HCT116 (cell line): Measurements from ENCODE around the gene CCDC106. TPM values are rescaled to one million over a fixed set of nuclear protein-coding genes. Genes with fewer than 3 reads are reported as not detected.

Source experiments
- ATAC-seq: fragments of 200-7000 bp; cut with Tn5 transposase; 2 replicates; pipeline ENCODE4 v1.9.1; 2020; ENCODE audit warnings: mild to moderate bottlenecking, moderate library complexity
- BruUV-seq: library from RNA; stranded (reverse); fragments of 400-500 nt; replicated peaks from 2 replicates; lab custom pipeline; 2021; lab: Mats Ljungman, UMichigan
- CTCF ChIA-PET: fragments of 300-600 bp; sonication (Branson Sonifier 250); formaldehyde crosslinking; loops from one replicate; lab custom pipeline; 2021; ENCODE audit warnings: antibody characterized with exemption; lab: Charles Lee
- POLR2A ChIA-PET: fragments of 300-600, 350-600 bp; sonication (Branson Sonifier 250); formaldehyde crosslinking; loops from one replicate; lab custom pipeline; 2021; ENCODE audit warnings: antibody characterized with exemption; lab: Charles Lee
- RAD21 ChIA-PET, 2 experiments: fragments of 300-600 bp; sonication (Branson Sonifier 250); formaldehyde crosslinking; loops; one replicate each; lab custom pipeline; 2023; ENCODE audit warnings: low total read pairs in 2 of 2; ENCODE audit not compliant: uncharacterized antibody in 2 of 2, unreplicated experiment in 2 of 2, low non-redundant PET in 1 of 2; lab: Charles Lee
- DNase-seq: peaks from one replicate; pipeline ENCODE4 v3.0.0-alpha.2; 2010; ENCODE audit warnings: low read depth, low spot score
- H2AFZ ChIP-seq: fragments of 200-600 bp; shearing (Covaris generic), sonication (generic); 2 replicates; pipeline ENCODE4 v1.6.1; 2017; ENCODE audit warnings: low read depth, mixed run types, mixed read lengths, antibody characterized with exemption, low read length; ENCODE audit not compliant: poor library complexity, severe bottlenecking
- H3K27ac ChIP-seq: 2 replicates; pipeline ENCODE4 v1.5.1; 2012; ENCODE audit warnings: low read depth, low read length
- H3K27me3 ChIP-seq: fragments of 200-600 bp; sonication (generic); 2 replicates; pipeline ENCODE4 v1.6.1; 2016; ENCODE audit warnings: mixed run types, low read length, mixed read lengths; ENCODE audit not compliant: insufficient read depth
- H3K36me3 ChIP-seq, 2 experiments: fragments of 200-500 bp in 1 of 2; fragments of 200-600 bp in 1 of 2; sonication (Bioruptor generic) in 1 of 2; sonication (generic) in 1 of 2; 2 replicates each; pipeline versions ENCODE4 v1.5.1 to v1.6.1; 2014 to 2016; ENCODE audit warnings: low read length in 2 of 2, inconsistent platforms in 1 of 2, mixed read lengths in 1 of 2, mixed run types in 1 of 2; ENCODE audit not compliant: insufficient read depth in 2 of 2, control insufficient read depth in 1 of 2
- H3K4me1 ChIP-seq, 2 experiments: fragments of 200-600 bp in 1 of 2; sonication (generic) in 1 of 2; 2 replicates each; pipeline versions ENCODE4 v1.5.1 to v1.6.1; 2012 to 2017; ENCODE audit warnings: low read length in 2 of 2, inconsistent platforms in 1 of 2, mild to moderate bottlenecking in 1 of 2, mixed read lengths in 1 of 2, mixed run types in 1 of 2, moderate library complexity in 1 of 2; ENCODE audit not compliant: insufficient read depth in 2 of 2, control insufficient read depth in 1 of 2
- H3K4me2 ChIP-seq: fragments of 200-600 bp; sonication (generic); 2 replicates; pipeline ENCODE4 v1.6.1; 2017; ENCODE audit warnings: mixed run types, low read length, mixed read lengths
- H3K4me3 ChIP-seq, 2 experiments: fragments of 200-600 bp in 1 of 2; sonication (generic) in 1 of 2; replicated peaks in 1 of 2; 2 replicates each; pipeline ENCODE4 v1.5.1; 2011 to 2016; ENCODE audit warnings: low read length in 2 of 2, control low read depth in 1 of 2, low read depth in 1 of 2, mild to moderate bottlenecking in 1 of 2, mixed read lengths in 1 of 2, mixed run types in 1 of 2
- H3K79me2 ChIP-seq: fragments of 200-600 bp; sonication (generic); 2 replicates; pipeline ENCODE4 v1.6.1; 2017; ENCODE audit warnings: mild to moderate bottlenecking, mixed run types, low read length, moderate library complexity, mixed read lengths; ENCODE audit not compliant: insufficient read depth
- H3K9ac ChIP-seq: fragments of 200-600 bp; sonication (generic); 2 replicates; pipeline ENCODE4 v1.6.1; 2016; ENCODE audit warnings: low read length, mixed read lengths
- H3K9me2 ChIP-seq: fragments of 200-600 bp; sonication (generic), shearing (Covaris generic); 2 replicates; pipeline ENCODE4 v1.6.1; 2017; ENCODE audit warnings: mixed run types, mild to moderate bottlenecking, moderate library complexity; ENCODE audit not compliant: insufficient read depth
- H3K9me3 ChIP-seq, 2 experiments: fragments of 200-500 bp in 1 of 2; fragments of 200-600 bp in 1 of 2; sonication (Bioruptor generic) in 1 of 2; sonication (generic) in 1 of 2; 2 replicates each; pipeline ENCODE4 v1.6.1; 2014 to 2017; ENCODE audit warnings: low read length in 2 of 2, mixed read lengths in 2 of 2, inconsistent platforms in 1 of 2, low read depth in 1 of 2, mild to moderate bottlenecking in 1 of 2, mixed run types in 1 of 2, moderate library complexity in 1 of 2; ENCODE audit not compliant: control insufficient read depth in 1 of 2, insufficient read depth in 1 of 2
- H4K20me1 ChIP-seq: fragments of 200-600 bp; sonication (generic), shearing (Covaris generic); 2 replicates; pipeline ENCODE4 v1.6.1; 2017; ENCODE audit warnings: mixed run types, mild to moderate bottlenecking, moderate library complexity; ENCODE audit not compliant: insufficient read depth
- ATF3 ChIP-seq: IDR thresholded peaks from 2 replicates; pipeline ENCODE4 v1.6.1; 2012
- CBX3 ChIP-seq: IDR thresholded peaks from 2 replicates; pipeline ENCODE4 v1.6.1; 2012; ENCODE audit warnings: low read depth
- ELF1 ChIP-seq: IDR thresholded peaks from 2 replicates; pipeline ENCODE4 v1.6.1; 2012; ENCODE audit warnings: low read depth, borderline replicate concordance
- EZH2 ChIP-seq: fragments of 200-600 bp; sonication (generic); IDR thresholded peaks from 2 replicates; pipeline ENCODE4 v1.6.1; 2017; ENCODE audit warnings: antibody characterized with exemption, mixed run types
- FOSL1 ChIP-seq: IDR thresholded peaks from 2 replicates; pipeline ENCODE4 v1.6.1; 2012; ENCODE audit warnings: low read depth
- POLR2A ChIP-seq: IDR thresholded peaks from 2 replicates; pipeline ENCODE4 v1.7.0; 2011; ENCODE audit warnings: borderline replicate concordance; ENCODE audit not compliant: insufficient read depth, insufficient read length; ENCODE audit errors: extremely low read depth
- POLR2AphosphoS5 ChIP-seq: IDR thresholded peaks from 2 replicates; pipeline ENCODE4 v1.6.1; 2011; ENCODE audit warnings: mild to moderate bottlenecking, low read depth, low read length, moderate library complexity
- RAD21 ChIP-seq: IDR thresholded peaks from 2 replicates; pipeline ENCODE4 v1.6.1; 2012; ENCODE audit warnings: low read depth, mild to moderate bottlenecking
- SIN3A ChIP-seq: IDR thresholded peaks from 2 replicates; pipeline ENCODE4 v1.6.1; 2012; ENCODE audit warnings: low read depth
- SP1 ChIP-seq: IDR thresholded peaks from 2 replicates; pipeline ENCODE4 v1.6.1; 2012; ENCODE audit warnings: low read depth
- YY1 ChIP-seq: IDR thresholded peaks from 2 replicates; pipeline ENCODE4 v1.6.1; 2011; ENCODE audit warnings: low read length, low read depth, moderate library complexity, mild to moderate bottlenecking; ENCODE audit not compliant: insufficient replicate concordance; ENCODE audit errors: extremely low read depth
- ZFX ChIP-seq: fragments of 450-650 bp; IDR thresholded peaks from 2 replicates; pipeline ENCODE4 v1.6.1; 2017
- intact Hi-C: fragments of 100-400 bp; cut with micrococcal nuclease; formaldehyde crosslinking; loops from 2 replicates; pipeline ENCODE4 v1.10.0; 2022
- total RNA-seq: library from RNA; stranded (reverse); gene quantifications from one replicate; pipeline ENCODE4 v1.2.1, GENCODE V29; 2021; ENCODE audit not compliant: unreplicated experiment
- TF ChIP-seq, protein P1 (sequence below): IDR thresholded peaks from 2 replicates; pipeline ENCODE4 v1.6.1; 2012
- TF ChIP-seq, protein P2 (sequence below): IDR thresholded peaks from 2 replicates; pipeline ENCODE4 v1.6.1; 2011; ENCODE audit warnings: mild to moderate bottlenecking, low read length, moderate library complexity; ENCODE audit not compliant: insufficient replicate concordance; ENCODE audit errors: extremely low read depth

Gene CCDC106
- total RNA-seq, 1 experiment from 2014 or later: 1.0 TPM

GRCh38 chr19:55655648-55656040, 7.6 kb downstream of the CCDC106 start:
- BruUV-seq: TSS peak; percentile 67
- no peaks in the 10 kb centered on the region for H3K27me3 ChIP-seq
- CTCF ChIA-PET: interaction anchor here (2.9 kb wide), 1 partner anchor 16 kb away, joined by 15 read pairs; no protein-coding TSS in a partner anchor
- no peaks in the 10 kb centered on the region; the same call in 1 of the 2 replicates for H4K20me1 ChIP-seq
- no peak for TF ChIP-seq ELF1
- TF ChIP-seq SIN3A: no peak
- TF ChIP-seq, protein P1, sequence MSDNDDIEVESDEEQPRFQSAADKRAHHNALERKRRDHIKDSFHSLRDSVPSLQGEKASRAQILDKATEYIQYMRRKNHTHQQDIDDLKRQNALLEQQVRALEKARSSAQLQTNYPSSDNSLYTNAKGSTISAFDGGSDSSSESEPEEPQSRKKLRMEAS: no peak
- no peak for TF ChIP-seq POLR2A
- TF ChIP-seq ZFX: no peak
- no peak for TF ChIP-seq RAD21
- TF ChIP-seq POLR2AphosphoS5: no peak
- no peak for TF ChIP-seq ATF3
- H3K4me2 ChIP-seq: peak overlapping the region; percentile 79
- H3K27ac ChIP-seq: peak overlapping the region; percentile 99
- H3K4me3 ChIP-seq: peak overlapping the region; percentile 93 to 94
- H2AFZ ChIP-seq: no peak overlapping the region
- POLR2A ChIA-PET: no interaction called here
- H3K36me3 ChIP-seq: peaks cover 13 to 20% of the 10 kb centered on the region in 2 experiments; a peak in 3 of 4 replicates
- H3K4me1 ChIP-seq: peaks cover 18 to 29% of the 10 kb centered on the region in 2 experiments; a peak in 3 of 4 replicates
- RAD21 ChIA-PET: no interaction called here
- H3K9ac ChIP-seq: peak overlapping the region; percentile 99
- peaks cover 54% of the 10 kb centered on the region for H3K79me2 ChIP-seq
- ATAC-seq: no peak
- DNase-seq: no peak
- H3K9me2 ChIP-seq: no peaks in the 10 kb centered on the region
- H3K9me3 ChIP-seq: no peaks in the 10 kb centered on the region
- intact Hi-C loops: no loop called here

DNA sequence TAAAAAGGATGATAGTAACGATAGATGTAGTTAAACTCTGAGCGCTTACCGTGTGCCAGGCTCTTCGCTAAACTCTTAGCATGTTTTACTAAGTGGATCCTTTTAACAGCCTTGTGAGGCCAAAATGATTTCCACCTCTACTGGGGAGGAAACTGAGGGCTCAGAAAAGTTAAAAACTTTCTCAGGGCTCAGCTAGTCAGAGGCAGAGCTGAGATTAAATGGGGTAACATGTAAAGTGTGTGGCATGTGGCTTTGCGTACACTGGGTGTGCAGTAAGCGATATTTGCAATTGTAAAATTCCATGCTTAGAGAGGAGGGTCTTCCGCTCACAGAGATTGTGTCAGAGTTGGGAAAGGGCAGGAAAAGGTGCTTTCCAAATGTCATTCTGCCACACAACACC, 8.5 kb downstream of the CCDC106 start:
- H3K4me2 ChIP-seq: peak overlapping the region; percentile 79
- peaks cover 22 to 29% of the 10 kb centered on the region in 2 experiments; a peak in 3 of 4 replicates for H3K36me3 ChIP-seq
- ChIA-PET POLR2A (no interaction called here), RAD21 (no interaction called here), CTCF (interaction anchor here (2.9 kb wide), 1 partner anchor 15 kb away, joined by 15 read pairs; no protein-coding TSS in a partner anchor)
- no peaks in the 10 kb centered on the region for H3K9me3 ChIP-seq
- intact Hi-C loops: no loop called here
- H4K20me1 ChIP-seq: no peaks in the 10 kb centered on the region; the same call in 1 of the 2 replicates
- no peaks in the 10 kb centered on the region for H3K9me2 ChIP-seq
- DNase-seq (no peak), ATAC-seq (no peak)
- H2AFZ ChIP-seq: no peak overlapping the region
- peaks cover 64% of the 10 kb centered on the region for H3K79me2 ChIP-seq
- H3K9ac ChIP-seq: peak overlapping the region; percentile 99
- H3K4me1 ChIP-seq: peaks cover 18 to 29% of the 10 kb centered on the region in 2 experiments; a peak in 3 of 4 replicates
- H3K4me3 ChIP-seq: peak overlapping the region; percentile 93 to 94
- no peaks in the 10 kb centered on the region for H3K27me3 ChIP-seq
- peak overlapping the region; percentile 99 for H3K27ac ChIP-seq
- BruUV-seq: no TSS peak
- TF ChIP-seq ELF1 (no peak), POLR2AphosphoS5 (no peak), POLR2A (no peak), YY1 (no peak), EZH2 (no peak), CBX3 (no peak), FOSL1 (no peak), RAD21 (no peak), SP1 (no peak), ATF3 (no peak)
- TF ChIP-seq, protein P2, sequence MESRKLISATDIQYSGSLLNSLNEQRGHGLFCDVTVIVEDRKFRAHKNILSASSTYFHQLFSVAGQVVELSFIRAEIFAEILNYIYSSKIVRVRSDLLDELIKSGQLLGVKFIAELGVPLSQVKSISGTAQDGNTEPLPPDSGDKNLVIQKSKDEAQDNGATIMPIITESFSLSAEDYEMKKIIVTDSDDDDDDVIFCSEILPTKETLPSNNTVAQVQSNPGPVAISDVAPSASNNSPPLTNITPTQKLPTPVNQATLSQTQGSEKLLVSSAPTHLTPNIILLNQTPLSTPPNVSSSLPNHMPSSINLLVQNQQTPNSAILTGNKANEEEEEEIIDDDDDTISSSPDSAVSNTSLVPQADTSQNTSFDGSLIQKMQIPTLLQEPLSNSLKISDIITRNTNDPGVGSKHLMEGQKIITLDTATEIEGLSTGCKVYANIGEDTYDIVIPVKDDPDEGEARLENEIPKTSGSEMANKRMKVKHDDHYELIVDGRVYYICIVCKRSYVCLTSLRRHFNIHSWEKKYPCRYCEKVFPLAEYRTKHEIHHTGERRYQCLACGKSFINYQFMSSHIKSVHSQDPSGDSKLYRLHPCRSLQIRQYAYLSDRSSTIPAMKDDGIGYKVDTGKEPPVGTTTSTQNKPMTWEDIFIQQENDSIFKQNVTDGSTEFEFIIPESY: no peak
